ENCODE results near the gene NEGR1. TPM values are rescaled to one million over a fixed set of nuclear protein-coding genes. Genes with fewer than 3 reads are reported as not detected.

The NEGR1 gene
- polyA plus RNA-seq, 1 donor from 2014 or later: 47.4 TPM

DNA sequence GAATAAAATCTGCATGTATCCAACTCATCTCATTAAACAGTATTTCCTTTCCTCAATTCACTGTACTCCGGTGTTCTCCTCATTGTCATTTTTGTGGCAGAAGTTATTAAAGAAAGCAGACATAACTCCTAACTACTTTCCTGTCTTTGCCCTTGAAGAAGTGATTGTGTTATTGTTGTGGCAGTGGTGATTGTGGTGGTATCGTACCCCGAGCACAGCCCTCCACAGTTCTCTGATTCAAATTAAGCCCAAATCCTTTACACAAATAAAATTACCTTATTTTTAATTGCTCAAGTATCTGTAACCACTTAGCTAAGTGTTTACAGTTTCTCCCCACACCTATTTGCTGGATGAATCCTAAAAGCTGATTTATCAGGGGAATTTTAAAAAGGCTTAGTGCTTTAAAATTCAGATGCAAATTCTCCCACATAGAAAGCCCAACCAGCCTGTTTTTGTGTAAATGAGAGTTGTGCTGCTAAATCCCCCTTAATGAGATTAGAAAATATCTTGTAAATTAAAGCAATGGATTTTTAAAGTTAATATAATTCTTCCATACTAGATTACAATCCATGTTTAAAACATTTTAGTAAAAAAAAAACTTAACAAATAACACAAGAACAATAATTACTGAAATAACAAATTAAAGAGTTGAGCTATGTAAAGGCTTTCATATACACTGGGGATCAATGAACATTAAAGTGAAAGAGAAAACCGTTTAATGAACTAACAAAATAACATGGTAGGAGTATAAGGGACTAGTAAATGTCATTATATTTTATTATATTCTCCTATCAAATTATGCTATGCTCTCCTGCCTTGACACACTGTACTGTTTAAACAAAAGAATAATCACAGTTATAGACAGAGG, 259.0 kb downstream of the NEGR1 start:
- TF ChIP-seq, protein P1, sequence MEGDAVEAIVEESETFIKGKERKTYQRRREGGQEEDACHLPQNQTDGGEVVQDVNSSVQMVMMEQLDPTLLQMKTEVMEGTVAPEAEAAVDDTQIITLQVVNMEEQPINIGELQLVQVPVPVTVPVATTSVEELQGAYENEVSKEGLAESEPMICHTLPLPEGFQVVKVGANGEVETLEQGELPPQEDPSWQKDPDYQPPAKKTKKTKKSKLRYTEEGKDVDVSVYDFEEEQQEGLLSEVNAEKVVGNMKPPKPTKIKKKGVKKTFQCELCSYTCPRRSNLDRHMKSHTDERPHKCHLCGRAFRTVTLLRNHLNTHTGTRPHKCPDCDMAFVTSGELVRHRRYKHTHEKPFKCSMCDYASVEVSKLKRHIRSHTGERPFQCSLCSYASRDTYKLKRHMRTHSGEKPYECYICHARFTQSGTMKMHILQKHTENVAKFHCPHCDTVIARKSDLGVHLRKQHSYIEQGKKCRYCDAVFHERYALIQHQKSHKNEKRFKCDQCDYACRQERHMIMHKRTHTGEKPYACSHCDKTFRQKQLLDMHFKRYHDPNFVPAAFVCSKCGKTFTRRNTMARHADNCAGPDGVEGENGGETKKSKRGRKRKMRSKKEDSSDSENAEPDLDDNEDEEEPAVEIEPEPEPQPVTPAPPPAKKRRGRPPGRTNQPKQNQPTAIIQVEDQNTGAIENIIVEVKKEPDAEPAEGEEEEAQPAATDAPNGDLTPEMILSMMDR (IDR thresholded peaks at IDR 0.05; ENCODE audit: poor library complexity, severe bottlenecking): no peak
- TF ChIP-seq RAD21 (conservative IDR thresholded peaks at IDR 0.05) (no peak), EP300 (conservative IDR thresholded peaks at IDR 0.05; ENCODE audit: poor library complexity, severe bottlenecking) (no peak), POLR2AphosphoS5 (IDR thresholded peaks at IDR 0.05) (no peak), EZH2 (IDR thresholded peaks at IDR 0.05; ENCODE audit: borderline replicate concordance, insufficient read depth, low read length, poor library complexity, severe bottlenecking) (no peak), TAF1 (IDR thresholded peaks at IDR 0.05; ENCODE audit: low read depth) (no peak), MXI1 (conservative IDR thresholded peaks at IDR 0.05; ENCODE audit: poor library complexity, severe bottlenecking) (no peak), SMC3 (conservative IDR thresholded peaks at IDR 0.05; ENCODE audit: poor library complexity) (no peak)
- TF ChIP-seq, protein P2, sequence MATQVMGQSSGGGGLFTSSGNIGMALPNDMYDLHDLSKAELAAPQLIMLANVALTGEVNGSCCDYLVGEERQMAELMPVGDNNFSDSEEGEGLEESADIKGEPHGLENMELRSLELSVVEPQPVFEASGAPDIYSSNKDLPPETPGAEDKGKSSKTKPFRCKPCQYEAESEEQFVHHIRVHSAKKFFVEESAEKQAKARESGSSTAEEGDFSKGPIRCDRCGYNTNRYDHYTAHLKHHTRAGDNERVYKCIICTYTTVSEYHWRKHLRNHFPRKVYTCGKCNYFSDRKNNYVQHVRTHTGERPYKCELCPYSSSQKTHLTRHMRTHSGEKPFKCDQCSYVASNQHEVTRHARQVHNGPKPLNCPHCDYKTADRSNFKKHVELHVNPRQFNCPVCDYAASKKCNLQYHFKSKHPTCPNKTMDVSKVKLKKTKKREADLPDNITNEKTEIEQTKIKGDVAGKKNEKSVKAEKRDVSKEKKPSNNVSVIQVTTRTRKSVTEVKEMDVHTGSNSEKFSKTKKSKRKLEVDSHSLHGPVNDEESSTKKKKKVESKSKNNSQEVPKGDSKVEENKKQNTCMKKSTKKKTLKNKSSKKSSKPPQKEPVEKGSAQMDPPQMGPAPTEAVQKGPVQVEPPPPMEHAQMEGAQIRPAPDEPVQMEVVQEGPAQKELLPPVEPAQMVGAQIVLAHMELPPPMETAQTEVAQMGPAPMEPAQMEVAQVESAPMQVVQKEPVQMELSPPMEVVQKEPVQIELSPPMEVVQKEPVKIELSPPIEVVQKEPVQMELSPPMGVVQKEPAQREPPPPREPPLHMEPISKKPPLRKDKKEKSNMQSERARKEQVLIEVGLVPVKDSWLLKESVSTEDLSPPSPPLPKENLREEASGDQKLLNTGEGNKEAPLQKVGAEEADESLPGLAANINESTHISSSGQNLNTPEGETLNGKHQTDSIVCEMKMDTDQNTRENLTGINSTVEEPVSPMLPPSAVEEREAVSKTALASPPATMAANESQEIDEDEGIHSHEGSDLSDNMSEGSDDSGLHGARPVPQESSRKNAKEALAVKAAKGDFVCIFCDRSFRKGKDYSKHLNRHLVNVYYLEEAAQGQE (IDR thresholded peaks at IDR 0.05; ENCODE audit: borderline replicate concordance): no peak
- Histone ChIP-seq H3K4me2 (ENCODE audit: low read length) (no peak overlapping the region), H4K20me1 (ENCODE audit: insufficient read depth) (no peaks in the 10 kb centered on the region), H3K9me3 (ENCODE audit: low read length) (no peaks in the 10 kb centered on the region), H3K79me2 (replicated peaks; ENCODE audit: insufficient read depth, low read length) (no peaks in the 10 kb centered on the region), H3K36me3 (ENCODE audit: insufficient read depth, low read length) (no peaks in the 10 kb centered on the region), H3K27ac (ENCODE audit: low read length) (no peak overlapping the region), H3K27me3 (ENCODE audit: insufficient read depth, low read depth, low read length) (no peaks in the 10 kb centered on the region), H2AFZ (ENCODE audit: low read depth, low read length) (no peak overlapping the region), H3K9me2 (ENCODE audit: insufficient read depth, low read length) (no peaks in the 10 kb centered on the region), H3F3A (ENCODE audit: insufficient read depth, low read length, poor library complexity, severe bottlenecking) (no peaks in the 10 kb centered on the region), H3K4me3 (ENCODE audit: low read length) (no peak overlapping the region), H3K9ac (ENCODE audit: low read length) (no peak overlapping the region)

DNA sequence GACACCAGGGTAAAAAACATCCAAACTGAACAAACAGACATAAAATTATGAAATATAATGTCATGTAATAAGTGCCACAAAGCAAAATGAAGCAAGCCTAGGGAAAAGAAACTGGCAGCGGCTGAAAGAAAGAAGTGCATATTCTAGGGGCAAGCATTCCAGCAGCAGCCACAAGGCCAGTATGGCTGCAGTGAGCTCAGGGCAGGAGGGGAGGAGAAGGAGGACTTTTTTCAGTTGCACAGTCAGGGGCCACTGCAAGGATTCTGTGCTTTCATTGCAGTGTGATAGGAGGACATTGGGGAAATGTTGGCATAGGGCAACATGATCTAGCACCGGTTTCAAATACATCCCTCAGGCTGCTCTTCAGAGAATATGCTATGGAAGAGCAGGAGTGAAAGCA, 263.8 kb downstream of the NEGR1 start:
- TF ChIP-seq, protein P1 (IDR thresholded peaks at IDR 0.05; ENCODE audit: poor library complexity, severe bottlenecking): no peak
- TF ChIP-seq SMC3 (conservative IDR thresholded peaks at IDR 0.05; ENCODE audit: poor library complexity): no peak
- no peak for TF ChIP-seq TAF1 (IDR thresholded peaks at IDR 0.05; ENCODE audit: low read depth)
- no peak for TF ChIP-seq EZH2 (IDR thresholded peaks at IDR 0.05; ENCODE audit: borderline replicate concordance, insufficient read depth, low read length, poor library complexity, severe bottlenecking)
- TF ChIP-seq, protein P2 (IDR thresholded peaks at IDR 0.05; ENCODE audit: borderline replicate concordance): no peak
- TF ChIP-seq EP300 (conservative IDR thresholded peaks at IDR 0.05; ENCODE audit: poor library complexity, severe bottlenecking): no peak
- TF ChIP-seq MXI1 (conservative IDR thresholded peaks at IDR 0.05; ENCODE audit: poor library complexity, severe bottlenecking): no peak
- TF ChIP-seq POLR2AphosphoS5 (IDR thresholded peaks at IDR 0.05): no peak
- no peak for TF ChIP-seq RAD21 (conservative IDR thresholded peaks at IDR 0.05)
- Histone ChIP-seq H3K36me3 (ENCODE audit: insufficient read depth, low read length) (no peaks in the 10 kb centered on the region), H4K20me1 (ENCODE audit: insufficient read depth) (no peaks in the 10 kb centered on the region), H3F3A (ENCODE audit: insufficient read depth, low read length, poor library complexity, severe bottlenecking) (no peaks in the 10 kb centered on the region), H3K9me2 (ENCODE audit: insufficient read depth, low read length) (no peaks in the 10 kb centered on the region), H3K4me2 (ENCODE audit: low read length) (no peak overlapping the region), H3K9ac (ENCODE audit: low read length) (no peak overlapping the region), H3K4me3 (ENCODE audit: low read length) (no peak overlapping the region), H3K9me3 (ENCODE audit: low read length) (no peaks in the 10 kb centered on the region), H3K27me3 (ENCODE audit: insufficient read depth, low read depth, low read length) (no peaks in the 10 kb centered on the region), H3K27ac (ENCODE audit: low read length) (no peak overlapping the region), H2AFZ (ENCODE audit: low read depth, low read length) (no peak overlapping the region), H3K79me2 (replicated peaks; ENCODE audit: insufficient read depth, low read length) (no peaks in the 10 kb centered on the region)
